ENCODE data around the gene GALNTL6. TPM values are rescaled to one million over a fixed set of nuclear protein-coding genes. Genes with fewer than 3 reads are reported as not detected.

The GALNTL6 gene
- total and polyA plus RNA-seq, 2 of the 4 experiments (the other 2 are of a cell fraction), result under 0.01 TPM; not detected in 1

- dilution Hi-C loops (cut with HindIII; ENCODE audit: low sequenced_read_pairs, unreplicated experiment) (no loop called here), in situ Hi-C loops (cut with MboI; ENCODE audit: low sequenced_read_pairs) (no loop called here), intact Hi-C loops (cut with micrococcal nuclease) (no loop called here)
- H3K4me2 ChIP-seq (ENCODE audit: low read depth, low read length), result no peak overlapping the region
- no peak overlapping the region for H3K4ac ChIP-seq (ENCODE audit: low read depth, low read length)
- ChIA-PET CTCF (no interaction called here), POLR2A (ENCODE audit: unreplicated experiment) (no interaction called here)
- H2AK9ac ChIP-seq (replicated peaks; ENCODE audit: low read depth, low read length, poor library complexity), result no peak overlapping the region
- H3K23ac ChIP-seq (ENCODE audit: low read depth, low read length), result no peak overlapping the region
- no peak overlapping the region for H2BK5ac ChIP-seq (ENCODE audit: low read depth, low read length, poor library complexity, severe bottlenecking)
- ATAC-seq (ENCODE audit: low read depth) (no peak), DNase-seq (no peak)
- no peaks in the 10 kb centered on the region for H3K36me3 ChIP-seq (ENCODE audit: control insufficient read depth, insufficient read depth, low read length)
- H4K5ac ChIP-seq (ENCODE audit: low read depth, low read length), result no peak overlapping the region
- H4K8ac ChIP-seq (ENCODE audit: low read depth in 2 of 2, low read length in 2 of 2), result no peak overlapping the region
- H2BK15ac ChIP-seq (ENCODE audit: low read depth, low read length), result no peak overlapping the region
- no peaks in the 10 kb centered on the region for H4K20me1 ChIP-seq (ENCODE audit: insufficient read depth, low read length)
- H2BK20ac ChIP-seq (ENCODE audit: low read depth, low read length), result no peak overlapping the region
- H3K9ac ChIP-seq (ENCODE audit: low read depth, low read length), result no peak overlapping the region
- H3K18ac ChIP-seq (ENCODE audit: low read depth, low read length), result no peak overlapping the region
- H3K79me1 ChIP-seq (ENCODE audit: low read depth in 1 of 2, low read length in 2 of 2), result no peaks in the 10 kb centered on the region
- H2BK120ac ChIP-seq (ENCODE audit: low read depth, low read length), result no peak overlapping the region
- H4K91ac ChIP-seq (ENCODE audit: insufficient read depth, low read depth, low read length), result no peak overlapping the region
- H3K14ac ChIP-seq (replicated peaks; ENCODE audit: low read depth, low read length), result no peak overlapping the region
- H3K4me1 ChIP-seq (ENCODE audit: control insufficient read depth, insufficient read depth, low read length), result no peaks in the 10 kb centered on the region
- no peak overlapping the region for H2AFZ ChIP-seq (replicated peaks; ENCODE audit: low read length, poor library complexity)
- no peaks in the 10 kb centered on the region for H3K9me1 ChIP-seq (ENCODE audit: insufficient read depth, low read length)
- TF ChIP-seq ELK1 (IDR thresholded peaks at IDR 0.05; ENCODE audit: borderline replicate concordance, low read depth, low read length), result no peak
- H3K56ac ChIP-seq (ENCODE audit: extremely low read depth, insufficient read depth, low read length), result no peak overlapping the region
- no peak overlapping the region for H3K4me3 ChIP-seq (ENCODE audit: insufficient read depth, low read depth, low read length)
- H3K9me3 ChIP-seq (ENCODE audit: control insufficient read depth, insufficient read depth, low read length), result no peaks in the 10 kb centered on the region
- H2AK5ac ChIP-seq (ENCODE audit: low read depth, low read length), result no peak overlapping the region
- H3K27me3 ChIP-seq (ENCODE audit: control insufficient read depth, insufficient read depth, low read length), result no peaks in the 10 kb centered on the region
- no TSS peak for BruUV-seq (replicated peaks)
- no peak overlapping the region for H3K27ac ChIP-seq (ENCODE audit: insufficient read depth, low read length)
Observed at GRCh38 chr4:171947400-171947799, 134.2 kb downstream of the GALNTL6 start.
